IMR-90 (cell line): ENCODE data around the gene COL25A1. TPM values are rescaled to one million over a fixed set of nuclear protein-coding genes. Genes with fewer than 3 reads are reported as not detected.

Source experiments
- ATAC-seq: fragments of 200-7000 bp; cut with Tn5 transposase; 2 replicates; pipeline ENCODE4 v1.9.1; 2020; ENCODE audit warnings: low read depth, mild to moderate bottlenecking, moderate library complexity
- BruUV-seq: library from RNA; stranded (reverse); fragments of 400-500 nt; replicated peaks from 2 replicates; lab custom pipeline; 2021; lab: Mats Ljungman, UMichigan
- CTCF ChIA-PET: fragments of 300-600 bp; formaldehyde crosslinking; extraction: SDS; loops from one replicate; lab custom pipeline; 2021; ENCODE audit warnings: antibody characterized with exemption; lab: Yijun Ruan, JAX
- POLR2A ChIA-PET: fragments of 300-600 bp; sonication (Branson Sonifier 250); formaldehyde crosslinking; loops from one replicate; lab custom pipeline; 2022; ENCODE audit warnings: antibody characterized with exemption; ENCODE audit not compliant: unreplicated experiment; lab: Charles Lee
- DNase-seq: peaks from one replicate; pipeline ENCODE4 v3.0.0; 2013
- H2AFZ ChIP-seq: replicated peaks from 2 replicates; pipeline ENCODE3; 2013; ENCODE audit warnings: low read length, mild to moderate bottlenecking; ENCODE audit not compliant: poor library complexity
- H2AK5ac ChIP-seq: 2 replicates; pipeline ENCODE4 v1.6.1; 2013; ENCODE audit warnings: low read depth, low read length, inconsistent platforms
- H2AK9ac ChIP-seq: replicated peaks from 2 replicates; pipeline ENCODE3; 2013; ENCODE audit warnings: mild to moderate bottlenecking, low read depth, low read length, moderate library complexity; ENCODE audit not compliant: poor library complexity
- H2BK120ac ChIP-seq: 2 replicates; pipeline ENCODE4 v1.6.1; 2013; ENCODE audit warnings: low read depth, low read length, inconsistent platforms
- H2BK15ac ChIP-seq: 3 replicates; pipeline ENCODE4 v1.6.1; 2013; ENCODE audit warnings: low read depth, low read length, inconsistent platforms
- H2BK20ac ChIP-seq: 2 replicates; pipeline ENCODE4 v1.6.1; 2013; ENCODE audit warnings: low read depth, mild to moderate bottlenecking, inconsistent platforms, low read length, moderate library complexity
- H2BK5ac ChIP-seq: 2 replicates; pipeline ENCODE4 v1.6.1; 2013; ENCODE audit warnings: mild to moderate bottlenecking, low read depth, low read length, inconsistent platforms; ENCODE audit not compliant: poor library complexity, severe bottlenecking
- H3K14ac ChIP-seq: replicated peaks from 2 replicates; pipeline ENCODE4 v1.6.1; 2013; ENCODE audit warnings: low read depth, low read length, inconsistent platforms
- H3K18ac ChIP-seq: 2 replicates; pipeline ENCODE4 v1.6.1; 2013; ENCODE audit warnings: low read depth, low read length, control low read depth
- H3K23ac ChIP-seq: 2 replicates; pipeline ENCODE4 v1.6.1; 2013; ENCODE audit warnings: low read depth, low read length, inconsistent platforms
- H3K27ac ChIP-seq: 2 replicates; pipeline ENCODE4 v1.5.1; 2013; ENCODE audit warnings: mild to moderate bottlenecking, control low read depth, low read length; ENCODE audit not compliant: insufficient read depth
- H3K27me3 ChIP-seq: 2 replicates; pipeline ENCODE4 v1.6.1; 2013; ENCODE audit warnings: low read length; ENCODE audit not compliant: control insufficient read depth, insufficient read depth
- H3K36me3 ChIP-seq: 2 replicates; pipeline ENCODE4 v1.6.1; 2013; ENCODE audit warnings: low read length, mixed read lengths; ENCODE audit not compliant: control insufficient read depth, insufficient read depth
- H3K4ac ChIP-seq: 2 replicates; pipeline ENCODE4 v1.6.1; 2013; ENCODE audit warnings: low read depth, low read length, inconsistent platforms
- H3K4me1 ChIP-seq: 2 replicates; pipeline ENCODE4 v1.6.1; 2013; ENCODE audit warnings: low read length, mixed read lengths; ENCODE audit not compliant: control insufficient read depth, insufficient read depth
- H3K4me2 ChIP-seq: 2 replicates; pipeline ENCODE4 v1.6.1; 2013; ENCODE audit warnings: low read depth, mild to moderate bottlenecking, control low read depth, low read length, moderate library complexity
- H3K4me3 ChIP-seq: 2 replicates; pipeline ENCODE4 v1.5.1; 2013; ENCODE audit warnings: low read depth, mild to moderate bottlenecking, control low read depth, low read length, moderate library complexity; ENCODE audit not compliant: insufficient read depth
- H3K56ac ChIP-seq: 2 replicates; pipeline ENCODE4 v1.6.1; 2013; ENCODE audit warnings: low read length, inconsistent platforms; ENCODE audit not compliant: insufficient read depth; ENCODE audit errors: extremely low read depth
- H3K79me1 ChIP-seq, 2 experiments: 2 replicates each; pipeline ENCODE4 v1.6.1; 2013; ENCODE audit warnings: low read length in 2 of 2, inconsistent platforms in 1 of 2, low read depth in 1 of 2
- H3K9ac ChIP-seq: 2 replicates; pipeline ENCODE4 v1.6.1; 2013; ENCODE audit warnings: low read depth, low read length, control low read depth
- H3K9me1 ChIP-seq: 2 replicates; pipeline ENCODE4 v1.6.1; 2013; ENCODE audit warnings: low read length, inconsistent platforms; ENCODE audit not compliant: insufficient read depth
- H3K9me3 ChIP-seq: 2 replicates; pipeline ENCODE4 v1.6.1; 2013; ENCODE audit warnings: low read length; ENCODE audit not compliant: control insufficient read depth, insufficient read depth
- H4K20me1 ChIP-seq: 2 replicates; pipeline ENCODE4 v1.6.1; 2013; ENCODE audit warnings: low read length, inconsistent platforms; ENCODE audit not compliant: insufficient read depth
- H4K5ac ChIP-seq: 2 replicates; pipeline ENCODE4 v1.6.1; 2013; ENCODE audit warnings: mild to moderate bottlenecking, low read depth, low read length, control low read depth
- H4K8ac ChIP-seq, 2 experiments: 2 replicates each; pipeline ENCODE4 v1.6.1; 2013; ENCODE audit warnings: low read depth in 2 of 2, low read length in 2 of 2, control low read depth in 1 of 2, inconsistent platforms in 1 of 2
- H4K91ac ChIP-seq: 2 replicates; pipeline ENCODE4 v1.6.1; 2013; ENCODE audit warnings: low read depth, low read length, inconsistent platforms; ENCODE audit not compliant: insufficient read depth
- CTCF ChIP-seq: conservative IDR thresholded peaks from 2 replicates; pipeline ENCODE4 v1.5.1; 2012; ENCODE audit warnings: mild to moderate bottlenecking, low read depth, low read length, improper control_type of control experiment
- MXI1 ChIP-seq: IDR thresholded peaks from 2 replicates; pipeline ENCODE4 v1.6.1; 2012; ENCODE audit warnings: low read depth, mild to moderate bottlenecking, low read length, moderate library complexity, borderline replicate concordance
- POLR2A ChIP-seq: IDR thresholded peaks from 2 replicates; pipeline ENCODE4 v1.6.1; 2012; ENCODE audit warnings: mild to moderate bottlenecking, low read depth, low read length
- RFX5 ChIP-seq: IDR thresholded peaks from 2 replicates; pipeline ENCODE4 v1.8.0; 2012; ENCODE audit warnings: low read depth, mild to moderate bottlenecking, low read length, moderate library complexity
- WGBS, 2 experiments: methylation state at CpG; one replicate each; pipeline versions ENCODE4 v1.1.5 to v1.1.7; 2013; ENCODE audit warnings: missing lambda C conversion rate in 2 of 2; ENCODE audit not compliant: insufficient read length in 1 of 2; ENCODE audit errors: extremely low coverage in 2 of 2; 5-methylcytosine and 5-hydroxymethylcytosine counted together
- dilution Hi-C: fragments of 300-500 bp; cut with HindIII; formaldehyde crosslinking; loops from one replicate; pipeline ENCODE4 v1.14.3; 2018; ENCODE audit warnings: low sequenced_read_pairs; ENCODE audit not compliant: unreplicated experiment
- in situ Hi-C: fragments of 300-500 bp; cut with MboI; formaldehyde crosslinking; loops from 3 replicates; pipeline ENCODE4 v1.14.3; 2019; ENCODE audit warnings: low sequenced_read_pairs, inconsistent platforms, mixed read lengths
- intact Hi-C: fragments of 100-400 bp; cut with micrococcal nuclease; formaldehyde crosslinking; loops from 2 replicates; pipeline ENCODE4 v1.10.0; 2022
- polyA plus RNA-seq, 3 experiments: library from polyadenylated mRNA; depleted of rRNA; stranded (reverse); fragments of >200 nt; gene quantifications; 2 replicates each; pipeline ENCODE4 v1.2.3, GENCODE V29; 2012; ENCODE audit warnings: low replicate concordance in 1 of 3
- total RNA-seq: library from RNA; depleted of rRNA; stranded (reverse); fragments of >200 nt; gene quantifications from 2 replicates; pipeline ENCODE4 v1.2.3, GENCODE V29; 2012

COL25A1 gene
- total and polyA plus RNA-seq, 2 of the 4 experiments (the other 2 are of a cell fraction), result under 0.01 to 0.05 TPM

GRCh38 chr4:108786351-108786750, 516.1 kb downstream of the COL25A1 start:
- no peak overlapping the region for H2AFZ ChIP-seq
- no peak overlapping the region for H2BK15ac ChIP-seq
- no peak overlapping the region for H3K9ac ChIP-seq
- H3K27ac ChIP-seq, result no peak overlapping the region
- H3K36me3 ChIP-seq, result no peaks in the 10 kb centered on the region
- H3K23ac ChIP-seq, result no peak overlapping the region
- no peak overlapping the region for H3K4me2 ChIP-seq
- no peak overlapping the region for H3K56ac ChIP-seq
- H3K27me3 ChIP-seq, result no peaks in the 10 kb centered on the region
- dilution Hi-C loops (no loop called here), in situ Hi-C loops (no loop called here), intact Hi-C loops (no loop called here)
- no peaks in the 10 kb centered on the region for H3K9me3 ChIP-seq
- no peak overlapping the region for H3K4ac ChIP-seq
- ATAC-seq, result no peak
- H2BK5ac ChIP-seq, result no peak overlapping the region
- H2BK120ac ChIP-seq, result no peak overlapping the region
- CTCF ChIA-PET, result no interaction called here
- no peaks in the 10 kb centered on the region for H3K4me1 ChIP-seq
- no peak overlapping the region for H3K4me3 ChIP-seq
- H2BK20ac ChIP-seq, result no peak overlapping the region
- DNase-seq, result no peak
- no TSS peak for BruUV-seq
- TF ChIP-seq CTCF, result no peak
- TF ChIP-seq POLR2A, result no peak
- TF ChIP-seq RFX5, result no peak
- no peak for TF ChIP-seq MXI1
- no peak overlapping the region for H2AK9ac ChIP-seq
- H4K5ac ChIP-seq, result no peak overlapping the region
- H3K9me1 ChIP-seq, result no peaks in the 10 kb centered on the region
- H4K91ac ChIP-seq, result no peak overlapping the region
- no peak overlapping the region for H3K18ac ChIP-seq
- WGBS, 2 experiments, result 60% methylated on average over 1 of the region's 8 CpGs; no CpG with 5 or more reads in 1 of the 2 experiments
- no peaks in the 10 kb centered on the region for H3K79me1 ChIP-seq
- H2AK5ac ChIP-seq, result no peak overlapping the region
- no peaks in the 10 kb centered on the region for H4K20me1 ChIP-seq
- POLR2A ChIA-PET, result no interaction called here
- no peak overlapping the region for H4K8ac ChIP-seq
- no peak overlapping the region for H3K14ac ChIP-seq
